Activated CD8-positive, alpha-beta memory T cell treated with anti-CD3 and anti-CD28 coated beads, Interleukin-2, amount 50 U/mL, for 48 hours (primary cell): ENCODE results near the gene SLC36A1.

Source experiments
- DNase-seq: peaks from one replicate; pipeline ENCODE4 v3.0.0-alpha.2; 2020

Gene SLC36A1

GRCh38 chr5:151451626-151452520 is 4.5 kb downstream of the SLC36A1 start:
- no peak for DNase-seq

GRCh38 chr5:151454166-151454565 is 6.8 kb downstream of the SLC36A1 start:
- DNase-seq = no peak

GRCh38 chr5:151454889-151455288 is 7.5 kb downstream of the SLC36A1 start:
- DNase-seq = no peak

- DNase-seq = no peak
These were observed 9.0 kb downstream of the SLC36A1 start for GRCh38 chr5:151456321-151456940.

- no peak for DNase-seq
These were observed 10.9 kb downstream of the SLC36A1 start for GRCh38 chr5:151458314-151458713.

- DNase-seq = no peak
These were observed 12.4 kb downstream of the SLC36A1 start for GRCh38 chr5:151459680-151460324.

GRCh38 chr5:151461312-151461711 is 13.9 kb downstream of the SLC36A1 start:
- DNase-seq = no peak

GRCh38 chr5:151463137-151464029 is 16.0 kb downstream of the SLC36A1 start:
- no peak for DNase-seq

- DNase-seq = no peak
These were observed 16.7 kb downstream of the SLC36A1 start for GRCh38 chr5:151464101-151464500.

- no peak for DNase-seq
These were observed 18.1 kb downstream of the SLC36A1 start for GRCh38 chr5:151465476-151465875.

- DNase-seq = no peak
These were observed 20.2 kb downstream of the SLC36A1 start for GRCh38 chr5:151467576-151467975.

GRCh38 chr5:151469386-151469785 is 22.0 kb downstream of the SLC36A1 start:
- DNase-seq = no peak

GRCh38 chr5:151469992-151470391 is 22.6 kb downstream of the SLC36A1 start:
- DNase-seq = no peak

GRCh38 chr5:151470439-151470838 is 23.0 kb downstream of the SLC36A1 start:
- DNase-seq = no peak

GRCh38 chr5:151471276-151471675 is 23.9 kb downstream of the SLC36A1 start:
- no peak for DNase-seq

GRCh38 chr5:151474799-151475198 is 27.4 kb downstream of the SLC36A1 start:
- DNase-seq = no peak

- DNase-seq = no peak
These were observed 28.0 kb downstream of the SLC36A1 start for GRCh38 chr5:151475388-151475787.

- no peak for DNase-seq
These were observed 28.6 kb downstream of the SLC36A1 start for GRCh38 chr5:151476016-151476415.

- no peak for DNase-seq
These were observed 29.7 kb downstream of the SLC36A1 start for GRCh38 chr5:151477101-151477500.

GRCh38 chr5:151480384-151481293 is 33.2 kb downstream of the SLC36A1 start:
- no peak for DNase-seq

- DNase-seq = no peak
These were observed 35.8 kb downstream of the SLC36A1 start for GRCh38 chr5:151483176-151483575.

GRCh38 chr5:151483647-151484046 is 36.2 kb downstream of the SLC36A1 start:
- DNase-seq = no peak
